Neural cell (in vitro differentiated cells): ENCODE measurements around the gene FHL2. TPM values are rescaled to one million over a fixed set of nuclear protein-coding genes. Genes with fewer than 3 reads are reported as not detected.

ENCODE experiments used
- H2AFZ ChIP-seq: fragments of 200-600, 300-800 bp; sonication (generic), shearing (Covaris generic); 2 replicates; pipeline ENCODE4 v1.6.0; 2014; ENCODE audit warnings: low read depth, mild to moderate bottlenecking, antibody characterized with exemption, low read length, moderate library complexity
- H3F3A ChIP-seq: fragments of 200-600 bp; shearing (Covaris generic); 2 replicates; pipeline ENCODE4 v1.6.1; 2016; ENCODE audit warnings: mild to moderate bottlenecking, moderate library complexity, mixed read lengths, antibody characterized with exemption, low read length; ENCODE audit not compliant: insufficient read depth, poor library complexity, severe bottlenecking
- H3K27ac ChIP-seq: fragments of 200-600, 300-800 bp; sonication (generic), shearing (Covaris generic); 2 replicates; pipeline ENCODE4 v1.5.1; 2014; ENCODE audit warnings: mild to moderate bottlenecking, low read length, moderate library complexity
- H3K27me3 ChIP-seq: fragments of 300-800, 200-600 bp; sonication (generic), shearing (Covaris generic); 2 replicates; pipeline ENCODE4 v1.6.0; 2014; ENCODE audit warnings: mild to moderate bottlenecking, low read depth, low read length, moderate library complexity; ENCODE audit not compliant: insufficient read depth
- H3K36me3 ChIP-seq: fragments of 300-800, 200-600 bp; sonication (generic), shearing (Covaris generic); 2 replicates; pipeline ENCODE4 v1.5.1; 2014; ENCODE audit warnings: mild to moderate bottlenecking, antibody characterized with exemption, low read length, moderate library complexity; ENCODE audit not compliant: insufficient read depth
- H3K4me2 ChIP-seq: fragments of 300-800, 200-600 bp; sonication (generic), shearing (Covaris generic); 2 replicates; pipeline ENCODE4 v1.6.0; 2014; ENCODE audit warnings: mild to moderate bottlenecking, low read length
- H3K4me3 ChIP-seq: fragments of 300-800, 200-600 bp; sonication (generic), shearing (Covaris generic); 2 replicates; pipeline ENCODE4 v1.5.1; 2014; ENCODE audit warnings: mild to moderate bottlenecking, low read length, moderate library complexity
- H3K79me2 ChIP-seq: fragments of 200-600 bp; shearing (Covaris generic); replicated peaks from 2 replicates; pipeline ENCODE4 v1.6.0; 2014; ENCODE audit warnings: mild to moderate bottlenecking, low read length, moderate library complexity; ENCODE audit not compliant: insufficient read depth
- H3K9ac ChIP-seq: fragments of 300-800, 200-600 bp; sonication (generic), shearing (Covaris generic); 2 replicates; pipeline ENCODE4 v1.6.1; 2016; ENCODE audit warnings: mild to moderate bottlenecking, low read length, mixed read lengths
- H3K9me2 ChIP-seq: fragments of 200-600 bp; shearing (Covaris generic); 2 replicates; pipeline ENCODE4 v1.6.1; 2016; ENCODE audit warnings: mild to moderate bottlenecking, low read length, mixed read lengths; ENCODE audit not compliant: insufficient read depth
- H3K9me3 ChIP-seq: fragments of 200-600, 300-800 bp; sonication (generic), shearing (Covaris generic); 2 replicates; pipeline ENCODE4 v1.6.1; 2016; ENCODE audit warnings: mild to moderate bottlenecking, mixed run types, low read length, moderate library complexity, mixed read lengths
- H4K20me1 ChIP-seq: fragments of 200-600 bp; shearing (Covaris generic); 2 replicates; pipeline ENCODE4 v1.6.1; 2016; ENCODE audit warnings: mild to moderate bottlenecking, mixed run types; ENCODE audit not compliant: insufficient read depth
- CTCF ChIP-seq: fragments of 450-650 bp; IDR thresholded peaks from 2 replicates; pipeline ENCODE4 v1.5.1; 2014; ENCODE audit warnings: antibody characterized with exemption, mild to moderate bottlenecking, moderate library complexity; ENCODE audit not compliant: poor library complexity, severe bottlenecking
- EP300 ChIP-seq: fragments of 450-650 bp; conservative IDR thresholded peaks from 2 replicates; pipeline ENCODE4 v1.6.1; 2014; ENCODE audit warnings: antibody characterized with exemption, mild to moderate bottlenecking, moderate library complexity; ENCODE audit not compliant: poor library complexity, severe bottlenecking
- EZH2 ChIP-seq: fragments of 200-600, 300-800 bp; shearing (Covaris generic), sonication (generic); IDR thresholded peaks from 2 replicates; pipeline ENCODE4 v1.6.1; 2014; ENCODE audit warnings: antibody characterized with exemption, low read length, borderline replicate concordance, mild to moderate bottlenecking; ENCODE audit not compliant: insufficient read depth, poor library complexity, severe bottlenecking
- MXI1 ChIP-seq: fragments of 450-650 bp; conservative IDR thresholded peaks from 2 replicates; pipeline ENCODE4 v1.6.1; 2014; ENCODE audit warnings: antibody characterized with exemption, mild to moderate bottlenecking; ENCODE audit not compliant: poor library complexity, severe bottlenecking
- POLR2AphosphoS5 ChIP-seq: IDR thresholded peaks from 2 replicates; pipeline ENCODE4 v1.6.1; 2012
- RAD21 ChIP-seq: fragments of 450-650 bp; conservative IDR thresholded peaks from 2 replicates; pipeline ENCODE4 v1.6.1; 2014; ENCODE audit warnings: antibody characterized with exemption, mild to moderate bottlenecking, moderate library complexity
- REST ChIP-seq: IDR thresholded peaks from 2 replicates; pipeline ENCODE4 v1.6.1; 2012; ENCODE audit warnings: borderline replicate concordance
- SMC3 ChIP-seq: fragments of 450-650 bp; conservative IDR thresholded peaks from 2 replicates; pipeline ENCODE4 v1.6.1; 2014; ENCODE audit warnings: antibody characterized with exemption, mild to moderate bottlenecking, moderate library complexity; ENCODE audit not compliant: poor library complexity
- TAF1 ChIP-seq: IDR thresholded peaks from 2 replicates; pipeline ENCODE4 v1.6.1; 2012; ENCODE audit warnings: low read depth
- polyA plus RNA-seq: library from polyadenylated mRNA; depleted of rRNA; stranded (reverse); fragments of >200 nt; gene quantifications from 2 replicates; pipeline ENCODE4 v1.2.3, GENCODE V29; 2014

The FHL2 gene
- polyA plus RNA-seq, 1 donor from 2014 or later: 3.5 TPM

- Histone ChIP-seq H3K9me2 (no peaks in the 10 kb centered on the region), H3K4me3 (no peak overlapping the region), H3K27me3 (no peaks in the 10 kb centered on the region), H3K79me2 (no peaks in the 10 kb centered on the region), H3K9ac (no peak overlapping the region), H3F3A (no peaks in the 10 kb centered on the region), H3K9me3 (no peaks in the 10 kb centered on the region), H4K20me1 (no peaks in the 10 kb centered on the region), H3K36me3 (no peaks in the 10 kb centered on the region), H2AFZ (no peak overlapping the region), H3K27ac (no peak overlapping the region), H3K4me2 (no peak overlapping the region)
- no peak for TF ChIP-seq SMC3
- TF ChIP-seq EP300: no peak
Measured at GRCh38 chr2:105439141-105439540, 40.3 kb upstream of the FHL2 start.

- no peak overlapping the region for H3K4me3 ChIP-seq
- H3K4me2 ChIP-seq: no peak overlapping the region
- no peaks in the 10 kb centered on the region for H3K79me2 ChIP-seq
- no peaks in the 10 kb centered on the region for H4K20me1 ChIP-seq
- no peaks in the 10 kb centered on the region for H3K9me2 ChIP-seq
- no peaks in the 10 kb centered on the region for H3K27me3 ChIP-seq
- no peak for TF ChIP-seq EZH2
- no peak for TF ChIP-seq MXI1
- H3F3A ChIP-seq: no peaks in the 10 kb centered on the region
- H3K9me3 ChIP-seq: no peaks in the 10 kb centered on the region
- no peak overlapping the region for H3K9ac ChIP-seq
- H3K27ac ChIP-seq: no peak overlapping the region
- no peak overlapping the region for H2AFZ ChIP-seq
- no peaks in the 10 kb centered on the region for H3K36me3 ChIP-seq
Measured at GRCh38 chr2:105438104-105438929, 39.5 kb upstream of the FHL2 start.

- TF ChIP-seq EZH2: no peak
- TF ChIP-seq TAF1: no peak
- no peak for TF ChIP-seq RAD21
- no peak for TF ChIP-seq SMC3
- no peak for TF ChIP-seq MXI1
- TF ChIP-seq EP300: no peak
- no peak for TF ChIP-seq POLR2AphosphoS5
- TF ChIP-seq REST: no peak
- no peak for TF ChIP-seq CTCF
- no peaks in the 10 kb centered on the region for H3K27me3 ChIP-seq
- H3K9me3 ChIP-seq: no peaks in the 10 kb centered on the region
- no peaks in the 10 kb centered on the region for H3K36me3 ChIP-seq
- no peak overlapping the region for H3K4me2 ChIP-seq
- H4K20me1 ChIP-seq: no peaks in the 10 kb centered on the region
- no peak overlapping the region for H2AFZ ChIP-seq
- no peak overlapping the region for H3K9ac ChIP-seq
- H3K9me2 ChIP-seq: no peaks in the 10 kb centered on the region
- no peaks in the 10 kb centered on the region for H3F3A ChIP-seq
- no peaks in the 10 kb centered on the region for H3K79me2 ChIP-seq
- H3K4me3 ChIP-seq: no peak overlapping the region
- H3K27ac ChIP-seq: no peak overlapping the region
Measured at GRCh38 chr2:105437708-105438103, 38.9 kb upstream of the FHL2 start.
